IMR-90 (cell line): ENCODE measurements around the gene NUCB1. TPM values are rescaled to one million over a fixed set of nuclear protein-coding genes. Genes with fewer than 3 reads are reported as not detected.
"Not testable (repeated sequence)": the region's sequence is repeated elsewhere in the genome, so short reads cannot be mapped to it uniquely, and the experiment has no call there.

ENCODE experiments used
- ATAC-seq: fragments of 200-7000 bp; cut with Tn5 transposase; 2 replicates; pipeline ENCODE4 v1.9.1; 2020; ENCODE audit warnings: low read depth, mild to moderate bottlenecking, moderate library complexity
- BruUV-seq: library from RNA; stranded (reverse); fragments of 400-500 nt; replicated peaks from 2 replicates; lab custom pipeline; 2021; lab: Mats Ljungman, UMichigan
- CTCF ChIA-PET: fragments of 300-600 bp; formaldehyde crosslinking; extraction: SDS; loops from one replicate; lab custom pipeline; 2021; ENCODE audit warnings: antibody characterized with exemption; lab: Yijun Ruan, JAX
- POLR2A ChIA-PET: fragments of 300-600 bp; sonication (Branson Sonifier 250); formaldehyde crosslinking; loops from one replicate; lab custom pipeline; 2022; ENCODE audit warnings: antibody characterized with exemption; ENCODE audit not compliant: unreplicated experiment; lab: Charles Lee
- DNase-seq: peaks from one replicate; pipeline ENCODE4 v3.0.0; 2013
- H2AFZ ChIP-seq: replicated peaks from 2 replicates; pipeline ENCODE3; 2013; ENCODE audit warnings: low read length, mild to moderate bottlenecking; ENCODE audit not compliant: poor library complexity
- H2AK5ac ChIP-seq: 2 replicates; pipeline ENCODE4 v1.6.1; 2013; ENCODE audit warnings: low read depth, low read length, inconsistent platforms
- H2AK9ac ChIP-seq: replicated peaks from 2 replicates; pipeline ENCODE3; 2013; ENCODE audit warnings: mild to moderate bottlenecking, low read depth, low read length, moderate library complexity; ENCODE audit not compliant: poor library complexity
- H2BK120ac ChIP-seq: 2 replicates; pipeline ENCODE4 v1.6.1; 2013; ENCODE audit warnings: low read depth, low read length, inconsistent platforms
- H2BK15ac ChIP-seq: 3 replicates; pipeline ENCODE4 v1.6.1; 2013; ENCODE audit warnings: low read depth, low read length, inconsistent platforms
- H2BK20ac ChIP-seq: 2 replicates; pipeline ENCODE4 v1.6.1; 2013; ENCODE audit warnings: low read depth, mild to moderate bottlenecking, inconsistent platforms, low read length, moderate library complexity
- H2BK5ac ChIP-seq: 2 replicates; pipeline ENCODE4 v1.6.1; 2013; ENCODE audit warnings: mild to moderate bottlenecking, low read depth, low read length, inconsistent platforms; ENCODE audit not compliant: poor library complexity, severe bottlenecking
- H3K14ac ChIP-seq: replicated peaks from 2 replicates; pipeline ENCODE4 v1.6.1; 2013; ENCODE audit warnings: low read depth, low read length, inconsistent platforms
- H3K18ac ChIP-seq: 2 replicates; pipeline ENCODE4 v1.6.1; 2013; ENCODE audit warnings: low read depth, low read length, control low read depth
- H3K23ac ChIP-seq: 2 replicates; pipeline ENCODE4 v1.6.1; 2013; ENCODE audit warnings: low read depth, low read length, inconsistent platforms
- H3K27ac ChIP-seq: 2 replicates; pipeline ENCODE4 v1.5.1; 2013; ENCODE audit warnings: mild to moderate bottlenecking, control low read depth, low read length; ENCODE audit not compliant: insufficient read depth
- H3K27me3 ChIP-seq: 2 replicates; pipeline ENCODE4 v1.6.1; 2013; ENCODE audit warnings: low read length; ENCODE audit not compliant: control insufficient read depth, insufficient read depth
- H3K36me3 ChIP-seq: 2 replicates; pipeline ENCODE4 v1.6.1; 2013; ENCODE audit warnings: low read length, mixed read lengths; ENCODE audit not compliant: control insufficient read depth, insufficient read depth
- H3K4ac ChIP-seq: 2 replicates; pipeline ENCODE4 v1.6.1; 2013; ENCODE audit warnings: low read depth, low read length, inconsistent platforms
- H3K4me1 ChIP-seq: 2 replicates; pipeline ENCODE4 v1.6.1; 2013; ENCODE audit warnings: low read length, mixed read lengths; ENCODE audit not compliant: control insufficient read depth, insufficient read depth
- H3K4me2 ChIP-seq: 2 replicates; pipeline ENCODE4 v1.6.1; 2013; ENCODE audit warnings: low read depth, mild to moderate bottlenecking, control low read depth, low read length, moderate library complexity
- H3K4me3 ChIP-seq: 2 replicates; pipeline ENCODE4 v1.5.1; 2013; ENCODE audit warnings: low read depth, mild to moderate bottlenecking, control low read depth, low read length, moderate library complexity; ENCODE audit not compliant: insufficient read depth
- H3K56ac ChIP-seq: 2 replicates; pipeline ENCODE4 v1.6.1; 2013; ENCODE audit warnings: low read length, inconsistent platforms; ENCODE audit not compliant: insufficient read depth; ENCODE audit errors: extremely low read depth
- H3K79me1 ChIP-seq, 2 experiments: 2 replicates each; pipeline ENCODE4 v1.6.1; 2013; ENCODE audit warnings: low read length in 2 of 2, inconsistent platforms in 1 of 2, low read depth in 1 of 2
- H3K9ac ChIP-seq: 2 replicates; pipeline ENCODE4 v1.6.1; 2013; ENCODE audit warnings: low read depth, low read length, control low read depth
- H3K9me1 ChIP-seq: 2 replicates; pipeline ENCODE4 v1.6.1; 2013; ENCODE audit warnings: low read length, inconsistent platforms; ENCODE audit not compliant: insufficient read depth
- H3K9me3 ChIP-seq: 2 replicates; pipeline ENCODE4 v1.6.1; 2013; ENCODE audit warnings: low read length; ENCODE audit not compliant: control insufficient read depth, insufficient read depth
- H4K20me1 ChIP-seq: 2 replicates; pipeline ENCODE4 v1.6.1; 2013; ENCODE audit warnings: low read length, inconsistent platforms; ENCODE audit not compliant: insufficient read depth
- H4K5ac ChIP-seq: 2 replicates; pipeline ENCODE4 v1.6.1; 2013; ENCODE audit warnings: mild to moderate bottlenecking, low read depth, low read length, control low read depth
- H4K8ac ChIP-seq, 2 experiments: 2 replicates each; pipeline ENCODE4 v1.6.1; 2013; ENCODE audit warnings: low read depth in 2 of 2, low read length in 2 of 2, control low read depth in 1 of 2, inconsistent platforms in 1 of 2
- H4K91ac ChIP-seq: 2 replicates; pipeline ENCODE4 v1.6.1; 2013; ENCODE audit warnings: low read depth, low read length, inconsistent platforms; ENCODE audit not compliant: insufficient read depth
- WGBS, 2 experiments: methylation state at CpG; one replicate each; pipeline versions ENCODE4 v1.1.5 to v1.1.7; 2013; ENCODE audit warnings: missing lambda C conversion rate in 2 of 2; ENCODE audit not compliant: insufficient read length in 1 of 2; ENCODE audit errors: extremely low coverage in 2 of 2; 5-methylcytosine and 5-hydroxymethylcytosine counted together
- dilution Hi-C: fragments of 300-500 bp; cut with HindIII; formaldehyde crosslinking; loops from one replicate; pipeline ENCODE4 v1.14.3; 2018; ENCODE audit warnings: low sequenced_read_pairs; ENCODE audit not compliant: unreplicated experiment
- in situ Hi-C: fragments of 300-500 bp; cut with MboI; formaldehyde crosslinking; loops from 3 replicates; pipeline ENCODE4 v1.14.3; 2019; ENCODE audit warnings: low sequenced_read_pairs, inconsistent platforms, mixed read lengths
- intact Hi-C: fragments of 100-400 bp; cut with micrococcal nuclease; formaldehyde crosslinking; loops from 2 replicates; pipeline ENCODE4 v1.10.0; 2022
- polyA plus RNA-seq, 3 experiments: library from polyadenylated mRNA; depleted of rRNA; stranded (reverse); fragments of >200 nt; gene quantifications; 2 replicates each; pipeline ENCODE4 v1.2.3, GENCODE V29; 2012; ENCODE audit warnings: low replicate concordance in 1 of 3
- total RNA-seq: library from RNA; depleted of rRNA; stranded (reverse); fragments of >200 nt; gene quantifications from 2 replicates; pipeline ENCODE4 v1.2.3, GENCODE V29; 2012

The NUCB1 gene
- total and polyA plus RNA-seq, 2 of the 4 experiments (the other 2 are of a cell fraction) = 37.3 to 253 TPM

- H2BK15ac ChIP-seq, H3K4ac ChIP-seq, POLR2A ChIA-PET, H2BK120ac ChIP-seq, H3K14ac ChIP-seq, H3K9me1 ChIP-seq, H3K27me3 ChIP-seq, CTCF ChIA-PET, H3K23ac ChIP-seq, DNase-seq, H3K9me3 ChIP-seq, in situ Hi-C loops, H2AFZ ChIP-seq, H3K27ac ChIP-seq, ATAC-seq, H3K4me3 ChIP-seq, H3K9ac ChIP-seq, H2BK20ac ChIP-seq, H2AK9ac ChIP-seq, intact Hi-C loops, H2BK5ac ChIP-seq, H4K5ac ChIP-seq, H3K18ac ChIP-seq, H4K8ac ChIP-seq, H3K4me1 ChIP-seq, H4K91ac ChIP-seq, H3K56ac ChIP-seq, dilution Hi-C loops, H2AK5ac ChIP-seq, H4K20me1 ChIP-seq, BruUV-seq, H3K4me2 ChIP-seq: not testable (repeated sequence)
- WGBS, 2 experiments = 100% methylated on average over 5 of the region's 11 CpGs; no CpG with 5 or more reads in 1 of the 2 experiments
- H3K36me3 ChIP-seq = peaks cover 64% of the 10 kb centered on the region
- H3K79me1 ChIP-seq = peaks cover 4 to 24% of the 10 kb centered on the region in 2 experiments; a peak in 3 of 4 replicates
These were observed 9.4 kb downstream of the NUCB1 start for GRCh38 chr19:48909424-48910077.
